K562 (cell line): ENCODE results near the gene SNAPC2. TPM values are rescaled to one million over a fixed set of nuclear protein-coding genes. Genes with fewer than 3 reads are reported as not detected.

Experiments used
- BRCA1 ChIP-seq, 2 experiments: fragments of 450-650 bp in 1 of 2; sonication (generic) in 1 of 2; formaldehyde crosslinking in 1 of 2; IDR thresholded peaks; 2 replicates each; pipeline versions ENCODE4 v1.5.0 to v1.6.1; 2017 to 2020; ENCODE audit warnings: mild to moderate bottlenecking in 1 of 2, missing genetic modification reagents in 1 of 2
- CBFA2T3 ChIP-seq: fragments of 450-650 bp; IDR thresholded peaks from 2 replicates; pipeline ENCODE4 v1.6.1; 2017
- CBX1 ChIP-seq: sonication (generic); IDR thresholded peaks from 2 replicates; pipeline ENCODE4 v1.6.1; 2016; ENCODE audit warnings: antibody characterized with exemption, low read depth, mild to moderate bottlenecking
- CEBPG ChIP-seq, 3 experiments: fragments of 200-800 bp in 1 of 3; sonication (Bioruptor generic) in 1 of 3; sonication (generic) in 1 of 3; formaldehyde crosslinking in 1 of 3; IDR thresholded peaks in 2 of 3; conservative IDR thresholded peaks in 1 of 3; 2 replicates each; pipeline versions ENCODE4 v1.6.1 to v1.8.0; 2016 to 2022; ENCODE audit warnings: missing compliant biosample characterization in 2 of 3, missing genetic modification characterization in 2 of 3, mild to moderate bottlenecking in 1 of 3, missing genetic modification reagents in 1 of 3
- CHD1 ChIP-seq: fragments of 200-600 bp; sonication (generic); IDR thresholded peaks from one replicate; pipeline ENCODE4 v1.6.1; 2012; ENCODE audit warnings: mild to moderate bottlenecking, moderate library complexity, low read length, inconsistent platforms
- EP400 ChIP-seq: fragments of 450-650 bp; IDR thresholded peaks from 2 replicates; pipeline ENCODE4 v1.6.1; 2017; ENCODE audit warnings: antibody characterized with exemption, mild to moderate bottlenecking, moderate library complexity
- FOXJ2 ChIP-seq: fragments of 200-800 bp; sonication (Bioruptor generic); IDR thresholded peaks from 2 replicates; pipeline ENCODE4 v1.6.1; 2016; ENCODE audit warnings: missing genetic modification characterization, missing compliant biosample characterization
- FOXK2 ChIP-seq, 2 experiments: fragments of 450-650 bp; IDR thresholded peaks in 1 of 2; conservative IDR thresholded peaks in 1 of 2; 2 replicates each; pipeline ENCODE4 v1.6.1; 2016; ENCODE audit warnings: low read depth in 2 of 2, mild to moderate bottlenecking in 1 of 2
- MTA2 ChIP-seq: fragments of 450-650 bp; IDR thresholded peaks from 2 replicates; pipeline ENCODE4 v1.6.1; 2016; ENCODE audit warnings: low read depth
- NFIC ChIP-seq: fragments of 450-650 bp; IDR thresholded peaks from 2 replicates; pipeline ENCODE4 v1.6.1; 2017; ENCODE audit warnings: mild to moderate bottlenecking, inconsistent platforms
- NFRKB ChIP-seq: fragments of 450-650 bp; IDR thresholded peaks from 2 replicates; pipeline ENCODE4 v1.6.1; 2016; ENCODE audit warnings: low read depth
- PCBP2 ChIP-seq: fragments of 200-400 bp; formaldehyde crosslinking; IDR thresholded peaks from 2 replicates; pipeline ENCODE4 v1.6.1; 2018; ENCODE audit warnings: low read length, low read depth, mild to moderate bottlenecking, moderate library complexity; ENCODE audit not compliant: poor library complexity, severe bottlenecking
- POU5F1 ChIP-seq: fragments of 150-350 bp; IDR thresholded peaks from 2 replicates; pipeline ENCODE4 v1.6.1; 2014; ENCODE audit warnings: borderline replicate concordance, low read length, low read depth, mild to moderate bottlenecking; ENCODE audit not compliant: partially characterized antibody
- SAP30 ChIP-seq: fragments of 200-600 bp; sonication (generic); IDR thresholded peaks from 2 replicates; pipeline ENCODE4 v1.6.1; 2012; ENCODE audit warnings: borderline replicate concordance, low read depth, mild to moderate bottlenecking, moderate library complexity, low read length, control low read depth, inconsistent platforms; ENCODE audit not compliant: insufficient read depth, poor library complexity, severe bottlenecking
- STAT5B ChIP-seq: fragments of 250-450 bp; sonication (Bioruptor Pico); IDR thresholded peaks from 2 replicates; pipeline ENCODE4 v1.8.0; 2021; ENCODE audit warnings: mild to moderate bottlenecking, inconsistent platforms
- XRCC4 ChIP-seq: IDR thresholded peaks from one replicate; pipeline ENCODE4 v1.6.1; 2011; ENCODE audit not compliant: insufficient read depth, insufficient read length; ENCODE audit errors: extremely low read depth
- ZNF444 ChIP-seq: fragments of 250-450 bp; sonication (Bioruptor Pico); IDR thresholded peaks from 2 replicates; pipeline ENCODE4 v1.4.0; 2020; ENCODE audit warnings: mild to moderate bottlenecking, moderate library complexity
- ZNF830 ChIP-seq: fragments of 250-450 bp; sonication (Bioruptor Pico); IDR thresholded peaks from 2 replicates; pipeline ENCODE4 v1.5.0; 2021; ENCODE audit warnings: mild to moderate bottlenecking
- ZSCAN32 ChIP-seq: fragments of 450-650 bp; formaldehyde crosslinking; IDR thresholded peaks from 2 replicates; pipeline ENCODE4 v1.4.0; 2020; ENCODE audit warnings: mild to moderate bottlenecking, moderate library complexity
- polyA plus RNA-seq, 8 experiments: library from polyadenylated mRNA; depleted of rRNA in 4 of 8; stranded (reverse) in 5 of 8; unstranded in 3 of 8; fragments of >200 nt; fragmentation: Nextera tagmentation in 2 of 8; fragmentation: Illumina TruSeq in 1 of 8; extraction: Ambion mirVana in 2 of 8; extraction: Trizol in 1 of 8; gene quantifications; 2 replicates each; pipeline versions ENCODE4 v1.2.1 to v1.2.3, GENCODE V29; 2011 to 2014; ENCODE audit warnings: inconsistent platforms in 1 of 8, missing spikeins in 1 of 8
- total RNA-seq, 7 experiments: library from RNA; depleted of rRNA in 6 of 7; stranded (reverse); fragments of >200 nt in 6 of 7; fragmentation: Illumina TruSeq in 2 of 7; extraction: Trizol in 2 of 7; gene quantifications; 2 replicates each; pipeline versions ENCODE4 v1.2.1 to v1.2.3, GENCODE V29; 2011 to 2021; ENCODE audit warnings: low replicate concordance in 1 of 7
- TF ChIP-seq, protein P1 (sequence below): fragments of 200-800 bp; sonication (Bioruptor generic); IDR thresholded peaks from 2 replicates; pipeline ENCODE4 v1.6.1; 2017; ENCODE audit warnings: missing genetic modification characterization, missing compliant biosample characterization
- TF ChIP-seq, protein P2 (sequence below): sonication (generic); formaldehyde crosslinking; IDR thresholded peaks from 2 replicates; pipeline ENCODE4 v1.8.1; 2023; ENCODE audit warnings: mild to moderate bottlenecking, missing genetic modification reagents
- TF ChIP-seq, protein P3 (sequence below): IDR thresholded peaks from 2 replicates; pipeline ENCODE4 v1.6.1; 2016; ENCODE audit warnings: missing genetic modification characterization, missing compliant biosample characterization

SNAPC2 gene
- total and polyA plus RNA-seq, 9 of the 15 experiments (the other 6 are each of a cell fraction or from before 2014, with no cell fraction given): 0.59 to 45.1 (median 15.3) TPM

DNA sequence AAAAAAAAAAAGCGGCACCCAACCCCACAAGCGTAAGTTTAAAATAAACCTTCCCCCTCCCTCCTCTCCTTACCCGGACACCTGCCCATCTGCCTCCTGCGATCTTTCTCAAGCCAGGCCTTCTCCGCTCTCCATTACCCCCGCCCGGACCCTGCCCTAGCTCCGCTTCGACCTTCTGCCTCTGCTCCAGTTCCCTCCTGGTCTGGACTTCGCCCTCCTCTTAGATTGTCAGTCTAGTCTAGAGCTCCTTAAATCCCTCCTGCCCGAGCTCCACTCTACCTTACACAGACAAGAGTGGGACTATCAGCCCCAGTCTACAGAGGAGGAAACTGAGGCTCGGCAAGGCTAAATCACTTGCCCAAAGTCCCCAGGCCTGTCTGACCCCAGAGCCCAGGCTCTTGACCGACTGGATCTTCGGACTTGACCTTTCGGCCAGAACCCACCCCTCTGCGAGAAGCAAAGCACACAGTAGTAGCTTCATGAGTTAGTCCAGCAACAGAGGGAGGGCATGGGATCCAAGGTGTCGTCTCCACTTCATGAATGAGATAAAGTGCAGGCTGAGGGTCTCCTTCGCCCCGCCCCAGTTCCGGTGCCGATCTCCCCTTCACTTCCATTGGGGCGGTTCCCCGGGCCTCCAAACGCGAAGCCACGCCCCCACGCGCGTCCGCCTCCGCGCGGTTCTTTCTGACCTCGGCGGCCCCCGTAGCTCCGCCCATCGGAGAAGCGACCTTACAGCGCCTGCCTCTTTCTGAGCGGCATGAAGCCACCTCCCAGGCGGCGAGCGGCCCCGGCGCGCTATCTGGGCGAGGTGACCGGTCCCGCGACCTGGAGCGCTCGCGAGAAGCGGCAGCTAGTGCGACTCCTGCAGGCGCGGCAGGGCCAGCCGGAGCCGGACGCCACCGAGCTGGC lies at the start of gene SNAPC2 (continued):
- TF ChIP-seq FOXK2 (conservative IDR thresholded peaks at IDR 0.05 in 1 of 2, IDR thresholded peaks at IDR 0.05 in 1 of 2; ENCODE audit: low read depth in 2 of 2) (no peak), POU5F1 (peak; percentile 89), SAP30 (peak; percentile 61), EP400 (no peak; the same call in 1 of the 2 replicates), CHD1 (no peak), FOXJ2 (tag) (no peak), ZNF830 (CRISPR knock-in tag) (no peak), CBX1 (no peak), STAT5B (no peak), PCBP2 (no peak), MTA2 (no peak), BRCA1 (IDR thresholded peaks at IDR 0.05) (no peak), BRCA1 (CRISPR knock-in tag; IDR thresholded peaks at IDR 0.05) (no peak), XRCC4 (no peak), NFRKB (no peak), CEBPG (CRISPR knock-in tag; IDR thresholded peaks at IDR 0.05) (no peak), CEBPG (tag; conservative IDR thresholded peaks at IDR 0.05 in 1 of 2, IDR thresholded peaks at IDR 0.05 in 1 of 2) (no peak), ZNF444 (no peak), NFIC (peak; percentile 78), CBFA2T3 (no peak), ZSCAN32 (CRISPR knock-in tag) (no peak)
- TF ChIP-seq, protein P1, sequence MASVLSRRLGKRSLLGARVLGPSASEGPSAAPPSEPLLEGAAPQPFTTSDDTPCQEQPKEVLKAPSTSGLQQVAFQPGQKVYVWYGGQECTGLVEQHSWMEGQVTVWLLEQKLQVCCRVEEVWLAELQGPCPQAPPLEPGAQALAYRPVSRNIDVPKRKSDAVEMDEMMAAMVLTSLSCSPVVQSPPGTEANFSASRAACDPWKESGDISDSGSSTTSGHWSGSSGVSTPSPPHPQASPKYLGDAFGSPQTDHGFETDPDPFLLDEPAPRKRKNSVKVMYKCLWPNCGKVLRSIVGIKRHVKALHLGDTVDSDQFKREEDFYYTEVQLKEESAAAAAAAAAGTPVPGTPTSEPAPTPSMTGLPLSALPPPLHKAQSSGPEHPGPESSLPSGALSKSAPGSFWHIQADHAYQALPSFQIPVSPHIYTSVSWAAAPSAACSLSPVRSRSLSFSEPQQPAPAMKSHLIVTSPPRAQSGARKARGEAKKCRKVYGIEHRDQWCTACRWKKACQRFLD (CRISPR knock-in tag): no peak; the same call in 1 of the 2 replicates
- TF ChIP-seq, protein P2, sequence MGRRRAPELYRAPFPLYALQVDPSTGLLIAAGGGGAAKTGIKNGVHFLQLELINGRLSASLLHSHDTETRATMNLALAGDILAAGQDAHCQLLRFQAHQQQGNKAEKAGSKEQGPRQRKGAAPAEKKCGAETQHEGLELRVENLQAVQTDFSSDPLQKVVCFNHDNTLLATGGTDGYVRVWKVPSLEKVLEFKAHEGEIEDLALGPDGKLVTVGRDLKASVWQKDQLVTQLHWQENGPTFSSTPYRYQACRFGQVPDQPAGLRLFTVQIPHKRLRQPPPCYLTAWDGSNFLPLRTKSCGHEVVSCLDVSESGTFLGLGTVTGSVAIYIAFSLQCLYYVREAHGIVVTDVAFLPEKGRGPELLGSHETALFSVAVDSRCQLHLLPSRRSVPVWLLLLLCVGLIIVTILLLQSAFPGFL (CRISPR knock-in tag): no peak
- TF ChIP-seq, protein P3, sequence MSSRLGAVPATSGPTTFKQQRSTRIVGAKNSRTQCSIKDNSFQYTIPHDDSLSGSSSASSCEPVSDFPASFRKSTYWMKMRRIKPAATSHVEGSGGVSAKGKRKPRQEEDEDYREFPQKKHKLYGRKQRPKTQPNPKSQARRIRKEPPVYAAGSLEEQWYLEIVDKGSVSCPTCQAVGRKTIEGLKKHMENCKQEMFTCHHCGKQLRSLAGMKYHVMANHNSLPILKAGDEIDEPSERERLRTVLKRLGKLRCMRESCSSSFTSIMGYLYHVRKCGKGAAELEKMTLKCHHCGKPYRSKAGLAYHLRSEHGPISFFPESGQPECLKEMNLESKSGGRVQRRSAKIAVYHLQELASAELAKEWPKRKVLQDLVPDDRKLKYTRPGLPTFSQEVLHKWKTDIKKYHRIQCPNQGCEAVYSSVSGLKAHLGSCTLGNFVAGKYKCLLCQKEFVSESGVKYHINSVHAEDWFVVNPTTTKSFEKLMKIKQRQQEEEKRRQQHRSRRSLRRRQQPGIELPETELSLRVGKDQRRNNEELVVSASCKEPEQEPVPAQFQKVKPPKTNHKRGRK: no peak
